ENCODE results near the gene CD2BP2. TPM values are rescaled to one million over a fixed set of nuclear protein-coding genes. Genes with fewer than 3 reads are reported as not detected.

CD2BP2 gene
- total and polyA plus RNA-seq, 12 donors, result 27.5 to 95.8 (median 73.0) TPM

- H3K4me3 ChIP-seq, result peak within 1 kb of the TSS; percentile 38 to 98 (median 76)
- H3K27me3 ChIP-seq, result no peaks in the 10 kb centered on the region
- WGBS, 4 donors, result 0 to 2% (median 0%) methylated on average over 20 to 40 of the region's 40 CpGs
- H3K27ac ChIP-seq, result peak within 1 kb of the TSS; percentile 7 to 98 (median 67)
- intact Hi-C loops (cut with DNase I), result no loop called here
- H3K9me3 ChIP-seq (replicated peaks in 1 of 3), result no peaks in the 10 kb centered on the region
- H3K36me3 ChIP-seq (replicated peaks in 1 of 2), result peaks cover 0 to 9% of the 10 kb centered on the region in 2 donors
- H3K4me1 ChIP-seq (replicated peaks in 1 of 2), result peaks cover 23 to 38% of the 10 kb centered on the region in 2 donors
- peak; percentile 49 to 74 for TF ChIP-seq POLR2A (IDR thresholded peaks at IDR 0.05)
- TF ChIP-seq, protein P1, sequence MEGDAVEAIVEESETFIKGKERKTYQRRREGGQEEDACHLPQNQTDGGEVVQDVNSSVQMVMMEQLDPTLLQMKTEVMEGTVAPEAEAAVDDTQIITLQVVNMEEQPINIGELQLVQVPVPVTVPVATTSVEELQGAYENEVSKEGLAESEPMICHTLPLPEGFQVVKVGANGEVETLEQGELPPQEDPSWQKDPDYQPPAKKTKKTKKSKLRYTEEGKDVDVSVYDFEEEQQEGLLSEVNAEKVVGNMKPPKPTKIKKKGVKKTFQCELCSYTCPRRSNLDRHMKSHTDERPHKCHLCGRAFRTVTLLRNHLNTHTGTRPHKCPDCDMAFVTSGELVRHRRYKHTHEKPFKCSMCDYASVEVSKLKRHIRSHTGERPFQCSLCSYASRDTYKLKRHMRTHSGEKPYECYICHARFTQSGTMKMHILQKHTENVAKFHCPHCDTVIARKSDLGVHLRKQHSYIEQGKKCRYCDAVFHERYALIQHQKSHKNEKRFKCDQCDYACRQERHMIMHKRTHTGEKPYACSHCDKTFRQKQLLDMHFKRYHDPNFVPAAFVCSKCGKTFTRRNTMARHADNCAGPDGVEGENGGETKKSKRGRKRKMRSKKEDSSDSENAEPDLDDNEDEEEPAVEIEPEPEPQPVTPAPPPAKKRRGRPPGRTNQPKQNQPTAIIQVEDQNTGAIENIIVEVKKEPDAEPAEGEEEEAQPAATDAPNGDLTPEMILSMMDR (IDR thresholded peaks at IDR 0.05), result peak in 4 of 6 experiments; percentile 20 to 40 (median 30)
- DNase-seq, result peak; percentile 99 to 100 (median 99)
These were observed 15.5 kb upstream of the CD2BP2 start, which contains the start of gene TBC1D10B for GRCh38 chr16:30370456-30371247. Gene TBC1D10B (minus strand): TSS chr16:30370494. CDS start chr16:30370183, 311 bp downstream.

- no peak for DNase-seq
- H3K4me3 ChIP-seq, result peak overlapping the region in 3 of 4 donors; percentile 38 to 98 (median 86)
- peak overlapping the region in 4 of 5 donors; percentile 44 to 98 (median 74) for H3K27ac ChIP-seq
- 0 to 1% (median 0%) methylated on average over 6 to 76 of the region's 76 CpGs; no CpG with 5 or more reads in 1 of the 4 donors for WGBS, 4 donors
- TF ChIP-seq POLR2A (IDR thresholded peaks at IDR 0.05), result no peak
- TF ChIP-seq, protein P1 (IDR thresholded peaks at IDR 0.05), result peak in 1 of 6 experiments; percentile 17
- no peaks in the 10 kb centered on the region for H3K27me3 ChIP-seq
- intact Hi-C loops (cut with DNase I), result no loop called here
- H3K9me3 ChIP-seq (replicated peaks in 1 of 3), result no peaks in the 10 kb centered on the region
- H3K36me3 ChIP-seq (replicated peaks in 1 of 2), result peaks cover 0 to 15% of the 10 kb centered on the region in 2 donors
- H3K4me1 ChIP-seq (replicated peaks in 1 of 2), result peaks cover 23 to 39% of the 10 kb centered on the region in 2 donors
These were observed 14.9 kb upstream of the CD2BP2 start for GRCh38 chr16:30369938-30370455.

DNA sequence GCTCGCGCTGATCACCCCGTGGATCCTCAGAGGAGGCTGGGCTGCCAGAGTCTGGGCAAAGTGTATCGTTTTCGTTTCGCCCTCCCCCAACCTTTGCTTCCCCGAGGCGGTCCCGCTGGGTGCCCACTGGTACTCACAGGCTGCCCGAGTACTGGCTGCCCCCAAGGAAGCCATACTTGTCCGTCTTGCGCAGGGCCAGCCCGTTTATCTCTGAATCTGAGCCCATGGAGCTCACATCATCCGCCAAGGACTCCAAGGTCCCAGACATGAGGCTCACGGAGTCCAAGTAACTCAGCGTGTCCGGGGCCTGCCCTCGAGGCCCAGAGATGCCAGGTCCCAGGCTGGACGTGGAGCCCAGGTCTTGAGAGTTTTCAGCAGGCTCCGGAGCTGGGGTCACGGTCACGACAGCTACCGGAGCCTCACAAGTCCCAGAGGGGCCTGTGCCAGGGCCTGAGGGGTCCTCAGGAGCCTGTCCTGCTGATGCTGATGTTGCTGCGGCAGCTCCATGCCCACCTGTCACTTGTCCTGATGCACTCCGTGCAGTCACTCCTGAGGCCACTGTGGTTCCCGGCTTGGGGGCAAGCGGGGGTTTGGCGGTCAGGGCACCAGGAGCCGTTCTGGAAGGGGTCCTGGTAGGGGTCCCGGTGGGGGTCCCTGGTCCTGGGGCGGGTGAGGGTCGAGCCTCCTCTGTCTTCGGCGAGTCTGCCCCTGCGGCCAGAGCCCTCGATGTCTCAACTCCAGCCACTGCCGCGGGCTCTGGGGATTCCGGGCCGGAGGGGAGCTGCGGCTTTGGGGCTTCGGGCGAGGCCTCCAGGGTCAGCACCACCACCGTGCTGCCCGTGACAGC, 14.2 kb upstream of the CD2BP2 start:
- H3K4me3 ChIP-seq, result peak overlapping the region; percentile 38 to 98 (median 76)
- H3K4me1 ChIP-seq (replicated peaks in 1 of 2), result peaks cover 23 to 39% of the 10 kb centered on the region in 2 donors
- WGBS, 4 donors, result 0 to 1% (median 0%) methylated on average over 10 to 45 of the region's 45 CpGs
- no peaks in the 10 kb centered on the region for H3K27me3 ChIP-seq
- H3K27ac ChIP-seq, result peak overlapping the region; percentile 7 to 98 (median 67)
- H3K9me3 ChIP-seq (replicated peaks in 1 of 3), result no peaks in the 10 kb centered on the region
- TF ChIP-seq POLR2A (IDR thresholded peaks at IDR 0.05), result peak in 1 of 2 donors; percentile 39
- TF ChIP-seq, protein P1 (IDR thresholded peaks at IDR 0.05), result no peak
- DNase-seq, result peak; percentile 51 to 76 (median 63)
- peaks cover 0 to 22% of the 10 kb centered on the region in 2 donors for H3K36me3 ChIP-seq (replicated peaks in 1 of 2)
- intact Hi-C loops (cut with DNase I), result no loop called here

GRCh38 chr16:30368792-30369090, 13.6 kb upstream of the CD2BP2 start:
- 0 to 8% (median 3%) methylated on average over 2 to 4 of the region's 4 CpGs for WGBS, 4 donors
- Histone ChIP-seq H3K27ac (peak overlapping the region in 4 of 5 donors; percentile 7 to 98 (median 74)), H3K9me3 (replicated peaks in 1 of 3) (no peaks in the 10 kb centered on the region), H3K27me3 (no peaks in the 10 kb centered on the region), H3K4me1 (replicated peaks in 1 of 2) (peaks cover 23 to 39% of the 10 kb centered on the region in 2 donors), H3K4me3 (peak overlapping the region; percentile 31 to 98 (median 62)), H3K36me3 (replicated peaks in 1 of 2) (peaks cover 0 to 25% of the 10 kb centered on the region in 2 donors)
- no peak for TF ChIP-seq POLR2A (IDR thresholded peaks at IDR 0.05)
- TF ChIP-seq, protein P1 (IDR thresholded peaks at IDR 0.05), result no peak
- intact Hi-C loops (cut with DNase I), result no loop called here
- no peak for DNase-seq

Data from adrenal gland (tissue), 12 donors.